ENCODE results near the gene GAK.

Gene GAK

DNA sequence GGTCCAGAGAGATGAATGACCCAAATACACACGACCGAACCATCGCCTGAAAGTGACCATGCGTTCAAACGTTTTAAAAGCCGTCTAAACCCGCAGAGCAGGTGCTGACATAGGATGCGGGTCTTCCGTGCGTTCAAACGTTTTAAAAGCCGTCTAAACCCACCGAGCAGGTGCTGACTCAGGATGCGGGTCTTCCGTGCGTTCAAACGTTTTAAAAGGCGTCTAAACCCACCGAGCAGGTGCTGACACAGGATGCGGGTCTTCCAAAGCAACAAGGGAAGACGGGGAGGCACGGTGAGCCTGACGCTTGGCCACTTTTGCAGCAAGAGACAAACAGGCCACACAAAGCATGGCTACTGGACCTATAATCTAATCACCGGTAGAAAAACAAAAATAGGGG, 47.2 kb downstream of the GAK start:
- no peak overlapping the region for H3K4me3 ChIP-seq (ENCODE audit: low read depth, low read length)
- DNase-seq (ENCODE audit: low read depth), result no peak
- TF ChIP-seq, protein P1, sequence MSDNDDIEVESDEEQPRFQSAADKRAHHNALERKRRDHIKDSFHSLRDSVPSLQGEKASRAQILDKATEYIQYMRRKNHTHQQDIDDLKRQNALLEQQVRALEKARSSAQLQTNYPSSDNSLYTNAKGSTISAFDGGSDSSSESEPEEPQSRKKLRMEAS (IDR thresholded peaks at IDR 0.05; ENCODE audit: low read depth, low read length), result no peak
- no peak for TF ChIP-seq POLR2A (IDR thresholded peaks at IDR 0.05; ENCODE audit: extremely low read depth, insufficient read length)

DNA sequence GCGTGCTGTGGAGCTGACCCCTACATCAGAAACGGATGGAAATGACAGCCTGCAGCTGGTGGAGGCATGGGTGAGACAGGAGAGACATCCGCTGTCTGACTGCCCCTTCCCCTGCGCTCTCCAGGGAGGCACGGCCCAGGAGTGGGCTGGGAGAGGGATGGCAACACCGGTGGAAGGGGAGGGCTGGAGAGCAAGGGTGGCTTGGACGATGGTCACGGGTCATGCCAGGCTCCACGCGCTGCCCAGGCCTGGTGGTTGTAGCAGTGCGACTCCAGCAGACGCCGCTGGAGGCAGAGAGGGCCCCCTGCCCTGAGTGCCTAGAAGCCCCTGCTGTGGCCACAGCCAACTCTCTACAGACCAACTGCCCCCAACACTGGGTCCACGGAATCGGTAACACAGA, 47.9 kb downstream of the GAK start:
- TF ChIP-seq, protein P1 (IDR thresholded peaks at IDR 0.05; ENCODE audit: low read depth, low read length), result no peak
- TF ChIP-seq, protein P2, sequence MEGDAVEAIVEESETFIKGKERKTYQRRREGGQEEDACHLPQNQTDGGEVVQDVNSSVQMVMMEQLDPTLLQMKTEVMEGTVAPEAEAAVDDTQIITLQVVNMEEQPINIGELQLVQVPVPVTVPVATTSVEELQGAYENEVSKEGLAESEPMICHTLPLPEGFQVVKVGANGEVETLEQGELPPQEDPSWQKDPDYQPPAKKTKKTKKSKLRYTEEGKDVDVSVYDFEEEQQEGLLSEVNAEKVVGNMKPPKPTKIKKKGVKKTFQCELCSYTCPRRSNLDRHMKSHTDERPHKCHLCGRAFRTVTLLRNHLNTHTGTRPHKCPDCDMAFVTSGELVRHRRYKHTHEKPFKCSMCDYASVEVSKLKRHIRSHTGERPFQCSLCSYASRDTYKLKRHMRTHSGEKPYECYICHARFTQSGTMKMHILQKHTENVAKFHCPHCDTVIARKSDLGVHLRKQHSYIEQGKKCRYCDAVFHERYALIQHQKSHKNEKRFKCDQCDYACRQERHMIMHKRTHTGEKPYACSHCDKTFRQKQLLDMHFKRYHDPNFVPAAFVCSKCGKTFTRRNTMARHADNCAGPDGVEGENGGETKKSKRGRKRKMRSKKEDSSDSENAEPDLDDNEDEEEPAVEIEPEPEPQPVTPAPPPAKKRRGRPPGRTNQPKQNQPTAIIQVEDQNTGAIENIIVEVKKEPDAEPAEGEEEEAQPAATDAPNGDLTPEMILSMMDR (IDR thresholded peaks at IDR 0.05; ENCODE audit: low read depth, low read length), result no peak
- no peak for TF ChIP-seq POLR2A (IDR thresholded peaks at IDR 0.05; ENCODE audit: extremely low read depth, insufficient read length)
- no peak for TF ChIP-seq MYC (IDR thresholded peaks at IDR 0.05; ENCODE audit: low read depth, low read length)
- DNase-seq (ENCODE audit: low read depth), result no peak

DNA sequence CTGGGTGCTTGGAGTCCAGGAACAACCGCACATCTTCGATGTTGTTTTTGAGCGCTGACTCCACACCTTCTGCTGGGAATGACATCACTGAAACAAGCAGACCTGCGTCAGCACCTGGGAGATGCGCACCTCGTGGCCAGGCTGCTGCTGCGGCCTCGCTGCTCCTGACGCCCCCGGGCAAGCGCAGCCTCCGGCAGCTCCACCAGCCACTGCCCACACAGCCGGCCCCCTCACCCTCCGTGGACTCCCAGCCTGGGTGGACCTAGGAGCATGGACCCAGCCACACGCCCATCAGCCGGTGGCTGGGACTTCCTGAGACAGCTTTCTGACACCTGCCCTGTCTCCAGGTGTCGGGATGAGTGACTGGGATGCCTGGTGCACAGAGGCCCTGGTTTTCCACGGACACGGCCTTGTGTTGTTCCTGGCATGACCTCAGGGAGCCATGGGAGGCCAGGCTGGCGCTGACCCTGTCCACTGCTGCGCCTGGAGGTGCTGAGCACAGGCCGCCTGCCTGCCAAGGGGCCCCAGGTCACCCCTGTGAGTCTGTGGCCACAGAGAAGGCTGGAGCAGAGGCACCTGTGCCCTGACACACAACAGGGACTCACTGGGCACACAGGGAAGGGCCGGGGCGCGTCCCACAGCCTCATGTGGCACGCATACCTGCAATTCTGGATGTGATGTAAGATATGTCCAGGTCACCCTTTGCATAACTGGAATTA, 48.6 kb downstream of the GAK start:
- no peak overlapping the region for H3K4me3 ChIP-seq (ENCODE audit: low read depth, low read length)
- DNase-seq (ENCODE audit: low read depth), result no peak
- TF ChIP-seq, protein P2 (IDR thresholded peaks at IDR 0.05; ENCODE audit: low read depth, low read length), result no peak
- TF ChIP-seq, protein P1 (IDR thresholded peaks at IDR 0.05; ENCODE audit: low read depth, low read length), result no peak
- TF ChIP-seq POLR2A (IDR thresholded peaks at IDR 0.05; ENCODE audit: extremely low read depth, insufficient read length) (no peak), MYC (IDR thresholded peaks at IDR 0.05; ENCODE audit: low read depth, low read length) (no peak)

More for the DNA sequence above, 47.9 kb downstream of the GAK start:
- H3K4me3 ChIP-seq (ENCODE audit: low read depth, low read length), result no peak overlapping the region

DNA sequence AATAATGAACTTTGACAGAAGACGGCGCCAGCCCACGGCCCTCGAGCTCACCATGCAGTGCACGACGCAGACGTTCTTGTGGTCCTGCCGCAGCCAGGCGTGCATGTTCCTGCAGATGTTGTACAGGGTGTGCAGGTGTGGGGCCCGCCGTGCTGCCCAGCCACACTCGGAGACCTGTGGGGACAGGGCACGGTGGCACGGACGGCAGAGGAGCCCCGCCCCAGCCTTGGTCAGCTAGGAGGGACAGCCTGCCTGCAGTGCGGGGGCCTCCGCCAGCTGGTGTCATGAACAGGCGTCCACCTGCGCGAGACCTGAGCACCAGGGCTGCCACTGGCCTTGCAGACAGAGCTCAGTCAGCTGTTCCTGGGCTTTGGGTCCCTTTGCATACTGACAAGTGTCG, 49.5 kb downstream of the GAK start:
- no peak for DNase-seq (ENCODE audit: low read depth)
- H3K4me3 ChIP-seq (ENCODE audit: low read depth, low read length), result no peak overlapping the region
- TF ChIP-seq MYC (IDR thresholded peaks at IDR 0.05; ENCODE audit: low read depth, low read length), result no peak
- TF ChIP-seq, protein P1 (IDR thresholded peaks at IDR 0.05; ENCODE audit: low read depth, low read length), result no peak
- TF ChIP-seq, protein P2 (IDR thresholded peaks at IDR 0.05; ENCODE audit: low read depth, low read length), result no peak
- TF ChIP-seq POLR2A (IDR thresholded peaks at IDR 0.05; ENCODE audit: extremely low read depth, insufficient read length), result no peak

DNA sequence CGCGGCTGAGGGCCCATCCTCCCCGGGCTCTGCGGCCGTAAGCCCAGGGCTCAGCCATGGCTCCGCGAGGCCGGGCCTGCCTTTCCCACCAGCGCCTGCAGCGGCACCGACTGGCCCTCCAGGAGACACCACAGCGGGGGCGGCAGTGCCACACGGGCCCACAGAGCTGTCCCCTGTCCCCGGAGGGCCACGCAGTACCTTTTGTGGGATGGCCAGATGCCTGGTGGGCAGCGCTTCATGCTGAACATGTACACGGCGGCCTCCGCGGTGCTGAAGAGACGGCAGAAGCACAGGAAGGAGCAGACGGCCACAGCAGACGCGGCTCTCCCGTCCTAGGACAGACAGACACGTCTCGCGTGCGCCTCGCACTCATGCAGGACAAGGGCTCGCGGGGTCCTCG, 50.4 kb downstream of the GAK start:
- DNase-seq (ENCODE audit: low read depth), result no peak
- no peak overlapping the region for H3K4me3 ChIP-seq (ENCODE audit: low read depth, low read length)
- TF ChIP-seq POLR2A (IDR thresholded peaks at IDR 0.05; ENCODE audit: extremely low read depth, insufficient read length), result no peak
- TF ChIP-seq MYC (IDR thresholded peaks at IDR 0.05; ENCODE audit: low read depth, low read length), result no peak
- TF ChIP-seq, protein P1 (IDR thresholded peaks at IDR 0.05; ENCODE audit: low read depth, low read length), result no peak
- TF ChIP-seq, protein P2 (IDR thresholded peaks at IDR 0.05; ENCODE audit: low read depth, low read length), result no peak

DNA sequence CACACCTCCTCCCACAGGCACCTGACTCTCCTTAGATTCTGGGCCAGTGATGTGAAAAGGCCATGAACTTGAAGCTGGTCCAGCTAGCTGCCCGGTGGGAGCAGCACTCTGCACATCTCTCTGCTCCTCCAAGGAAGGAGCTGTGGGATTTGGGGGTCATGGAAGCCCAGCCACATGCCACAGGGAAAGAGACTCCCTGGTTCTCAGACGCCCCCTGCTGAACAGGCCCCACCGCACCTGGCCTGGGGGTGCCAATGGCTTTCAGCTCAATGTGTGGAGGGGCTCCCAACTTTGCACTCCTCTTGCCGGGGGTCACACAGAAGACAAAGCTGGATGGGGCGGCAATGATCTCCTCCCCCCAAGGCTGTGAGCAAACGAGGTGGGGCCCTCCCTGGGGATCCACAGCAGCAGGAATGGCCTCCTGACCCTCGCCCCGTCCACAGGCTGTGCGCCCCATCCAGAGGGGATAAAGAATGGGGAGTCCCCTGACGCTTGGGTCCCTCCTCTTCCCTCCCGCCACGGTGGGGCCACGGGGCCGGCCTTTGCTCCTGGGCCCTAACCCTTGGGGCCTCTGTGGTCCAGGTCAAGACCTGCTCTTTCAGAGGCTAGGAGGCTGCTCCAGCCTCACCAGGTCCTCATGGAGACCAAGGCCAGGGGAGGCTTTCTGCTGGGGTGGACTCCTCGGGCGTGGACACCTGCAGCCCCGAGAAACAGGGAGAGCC, 51.3 kb downstream of the GAK start:
- H3K4me3 ChIP-seq (ENCODE audit: low read depth, low read length), result no peak overlapping the region
- no peak for TF ChIP-seq POLR2A (IDR thresholded peaks at IDR 0.05; ENCODE audit: extremely low read depth, insufficient read length)
- TF ChIP-seq, protein P2 (IDR thresholded peaks at IDR 0.05; ENCODE audit: low read depth, low read length), result no peak
- TF ChIP-seq MYC (IDR thresholded peaks at IDR 0.05; ENCODE audit: low read depth, low read length), result no peak
- TF ChIP-seq, protein P1 (IDR thresholded peaks at IDR 0.05; ENCODE audit: low read depth, low read length), result no peak
- no peak for DNase-seq (ENCODE audit: low read depth)

Data from NB4 (cell line).